ENCODE measurements around the gene PTCH1.

The PTCH1 gene

GRCh38 chr9:95497772-95498171, 19.0 kb downstream of the PTCH1 start:
- no peak for DNase-seq

DNA sequence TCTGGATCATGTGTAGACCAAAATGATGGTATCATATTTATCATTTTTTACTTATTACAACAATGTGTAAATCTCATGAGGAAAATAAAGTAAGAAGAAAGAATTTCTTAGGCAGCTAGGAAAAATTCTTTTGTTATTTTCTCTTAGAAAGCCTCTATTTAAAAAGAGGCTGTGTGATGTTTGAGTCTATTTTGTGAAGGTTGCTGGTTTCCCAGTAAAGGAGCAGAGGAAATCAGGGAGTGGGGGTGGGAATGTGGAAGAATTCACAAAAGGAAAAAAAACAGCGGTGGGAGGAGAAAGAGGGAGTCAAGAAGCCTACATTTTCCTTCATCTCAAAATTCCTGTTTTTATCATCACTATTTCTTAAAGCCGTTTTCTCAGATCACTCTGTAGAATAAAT, 20.1 kb downstream of the PTCH1 start:
- no peak for DNase-seq

DNA sequence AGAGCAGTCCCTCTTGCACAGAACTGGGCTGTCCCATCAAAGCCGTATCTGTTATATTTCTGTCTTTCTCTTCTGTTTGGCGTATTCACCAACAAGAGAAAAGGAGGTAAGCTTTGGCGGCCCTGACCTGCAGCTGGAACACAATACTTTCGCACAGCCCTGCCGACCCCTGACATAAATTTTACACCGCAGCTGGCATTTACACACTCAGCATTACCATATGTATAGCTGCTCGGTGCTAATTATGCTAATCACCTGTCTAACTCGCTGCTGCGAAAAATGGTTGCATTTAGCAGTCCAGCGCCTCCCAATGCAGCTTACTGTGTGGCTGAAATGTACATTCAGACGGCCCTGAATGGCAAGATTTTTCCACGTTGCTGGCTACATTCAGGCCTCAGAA, 20.8 kb downstream of the PTCH1 start:
- DNase-seq, result no peak

- no peak for DNase-seq
Observed at GRCh38 chr9:95495529-95495928, 21.2 kb downstream of the PTCH1 start.

- DNase-seq, result peak; percentile 92
Observed at GRCh38 chr9:95494416-95495371, 22.1 kb downstream of the PTCH1 start.

GRCh38 chr9:95494022-95494415, 22.8 kb downstream of the PTCH1 start:
- peak; percentile 86 for DNase-seq

GRCh38 chr9:95493402-95493801, 23.4 kb downstream of the PTCH1 start:
- DNase-seq, result no peak

- no peak for DNase-seq
Observed at GRCh38 chr9:95491543-95492320, 25.0 kb downstream of the PTCH1 start.

DNA sequence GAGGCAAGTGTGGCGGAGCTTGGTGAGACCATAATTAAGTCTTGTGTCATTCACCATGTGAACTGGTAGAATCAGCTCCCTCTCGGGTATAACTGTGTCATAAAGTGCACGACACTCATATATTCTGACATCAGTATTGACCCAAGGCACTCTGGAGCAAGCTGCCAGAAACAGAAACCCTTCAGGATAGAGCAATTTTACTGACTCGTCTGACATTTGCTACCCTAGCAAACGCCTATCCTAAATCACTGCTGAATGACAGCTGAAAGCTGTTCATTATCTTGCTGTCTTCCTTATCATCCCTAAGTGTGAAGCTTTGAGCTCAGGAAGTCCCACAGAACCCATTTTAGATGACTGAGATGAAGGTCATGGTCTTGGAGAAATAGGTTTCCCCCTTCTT, 27.8 kb downstream of the PTCH1 start:
- DNase-seq, result no peak

DNA sequence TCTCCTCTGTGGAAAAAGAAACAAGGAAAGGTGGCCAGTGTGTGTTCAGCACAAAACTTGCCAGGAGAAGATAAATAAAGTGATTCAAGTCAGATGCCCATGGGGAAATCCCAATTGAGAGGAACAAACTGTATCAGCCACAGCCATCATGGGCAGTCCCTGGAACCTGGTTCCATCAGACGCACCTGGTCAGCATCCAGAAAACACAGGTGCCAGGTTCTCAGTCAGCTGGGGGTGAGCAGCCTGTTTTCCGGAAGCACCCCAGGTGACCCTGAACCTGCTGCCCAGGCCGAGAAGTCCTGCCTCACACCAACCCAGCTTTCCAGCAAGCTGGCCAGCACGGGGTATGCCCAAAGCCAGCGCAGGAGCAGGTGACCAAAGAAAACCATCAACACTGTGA, 30.5 kb downstream of the PTCH1 start:
- no peak for DNase-seq

GRCh38 chr9:95484225-95484624, 32.5 kb downstream of the PTCH1 start:
- no peak for DNase-seq

DNA sequence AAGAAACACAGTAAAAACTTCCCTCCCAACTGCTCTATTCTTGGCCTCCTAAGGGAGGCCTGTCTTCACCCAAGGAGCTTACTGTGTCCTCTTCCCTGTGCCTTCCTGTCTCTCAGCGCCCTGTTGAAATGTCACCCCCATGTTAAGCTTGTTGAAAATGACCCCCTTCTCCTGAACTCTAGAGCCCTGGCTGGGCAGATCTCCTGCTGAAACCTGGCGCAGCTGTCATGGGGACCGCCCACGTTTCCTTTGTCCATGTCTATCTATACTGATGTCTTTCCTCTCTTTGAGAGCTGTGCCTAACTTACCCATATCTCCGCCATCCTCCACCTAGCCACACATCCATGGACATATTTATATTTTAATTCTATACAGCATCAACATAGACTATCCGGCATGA, 33.3 kb downstream of the PTCH1 start:
- no peak for DNase-seq

DNA sequence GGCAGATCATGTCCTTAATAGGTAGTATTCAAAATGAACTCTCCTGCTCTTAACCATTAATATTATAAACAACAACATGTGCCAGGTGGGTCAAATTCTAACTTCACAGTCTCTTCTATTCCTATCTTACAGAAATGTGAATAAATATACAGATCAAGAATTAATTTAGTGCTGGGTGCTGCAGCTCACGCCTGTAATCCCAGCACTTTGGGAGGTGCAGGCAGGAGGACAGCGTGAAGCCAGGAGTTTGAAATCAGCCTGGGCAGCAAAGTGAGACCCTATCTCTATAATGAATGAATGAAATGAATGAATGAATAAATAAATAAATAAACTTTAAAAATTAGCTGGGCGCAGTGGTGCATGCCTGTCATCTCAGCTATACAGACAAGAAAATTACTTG, 34.1 kb downstream of the PTCH1 start:
- DNase-seq, result no peak

DNA sequence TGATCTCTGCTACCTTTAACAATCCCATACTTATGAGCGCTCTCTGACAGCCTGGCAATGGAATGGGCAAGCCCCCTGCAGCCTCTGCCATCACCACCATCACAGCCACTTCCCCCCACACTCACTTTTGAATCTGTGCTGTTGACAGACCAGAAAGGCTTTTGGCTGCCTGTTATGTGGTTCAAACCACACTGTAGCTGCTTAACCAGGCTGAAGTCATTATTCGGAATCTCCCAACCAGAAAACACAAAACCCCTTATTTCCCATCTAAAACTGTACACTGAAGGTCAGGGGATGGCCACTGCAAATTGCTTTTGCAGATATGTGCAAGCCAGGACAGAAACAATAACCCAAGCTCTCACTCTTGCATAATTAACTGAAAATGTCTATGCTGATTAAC, 35.8 kb downstream of the PTCH1 start:
- DNase-seq, result no peak

DNA sequence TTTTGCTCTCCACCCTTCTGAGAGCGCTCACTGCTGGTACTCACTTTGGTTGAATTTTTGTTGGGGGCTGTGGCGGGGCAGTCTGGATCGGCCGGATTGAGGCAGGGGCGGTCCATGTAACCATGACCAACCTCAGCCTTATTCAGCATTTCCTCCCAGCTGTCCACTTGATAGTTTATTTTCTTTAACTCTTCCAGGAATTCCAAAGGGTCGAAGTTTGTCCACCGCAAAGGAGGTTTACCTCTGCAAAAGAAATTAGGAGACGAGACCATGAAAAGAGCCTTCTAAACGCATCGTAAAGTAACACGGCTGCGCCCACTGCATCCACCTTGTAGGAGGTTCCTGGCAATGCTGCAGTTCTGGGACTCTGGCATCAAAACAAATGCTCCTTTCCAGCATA, 36.4 kb downstream of the PTCH1 start:
- DNase-seq, result no peak

GRCh38 chr9:95479330-95479729, 37.4 kb downstream of the PTCH1 start:
- DNase-seq, result no peak

DNA sequence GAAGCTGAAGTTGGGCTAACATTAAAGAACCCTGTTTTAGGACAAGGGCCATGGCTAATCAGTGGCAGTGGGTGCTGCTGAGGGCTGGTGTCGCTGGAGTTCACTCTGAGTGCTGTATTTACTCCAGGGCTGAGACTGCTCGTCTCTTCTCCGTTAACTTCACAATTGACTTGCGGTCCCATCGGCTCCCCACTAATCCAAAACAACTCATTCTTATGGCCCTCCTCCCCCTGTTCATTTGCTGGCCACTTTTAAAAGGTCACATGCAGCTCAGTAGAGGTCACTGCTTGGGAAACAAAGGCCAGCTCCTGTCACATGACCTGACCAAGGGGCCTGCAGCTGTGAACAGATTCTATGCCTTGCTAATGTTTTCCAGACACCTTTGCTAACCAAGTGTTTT, 38.4 kb downstream of the PTCH1 start:
- DNase-seq, result no peak

DNA sequence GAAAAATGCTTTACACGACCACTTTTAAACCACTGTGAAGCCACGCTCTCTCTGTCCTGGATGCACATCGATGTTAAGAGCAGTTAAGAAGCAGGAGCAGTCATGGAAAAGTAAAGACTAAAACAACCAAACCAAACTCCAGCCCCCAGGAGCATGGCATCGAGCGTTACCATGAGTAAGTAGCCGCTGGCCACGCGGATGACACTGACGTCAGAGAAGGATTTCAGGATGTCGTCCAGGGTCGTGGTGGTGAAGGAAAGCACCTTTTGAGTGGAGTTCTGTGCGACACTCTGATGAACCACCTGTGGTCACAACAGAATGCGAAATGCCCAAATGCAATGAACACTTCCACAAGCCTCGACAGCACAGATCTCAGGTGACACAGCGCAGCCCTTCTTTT, 38.9 kb downstream of the PTCH1 start:
- no peak for DNase-seq

GRCh38 chr9:95477441-95477840, 39.3 kb downstream of the PTCH1 start:
- DNase-seq, result no peak

- DNase-seq, result no peak
Observed at GRCh38 chr9:95468791-95469190, 48.0 kb downstream of the PTCH1 start.

- DNase-seq, result no peak
Observed at GRCh38 chr9:95465115-95465514, 51.7 kb downstream of the PTCH1 start.

DNA sequence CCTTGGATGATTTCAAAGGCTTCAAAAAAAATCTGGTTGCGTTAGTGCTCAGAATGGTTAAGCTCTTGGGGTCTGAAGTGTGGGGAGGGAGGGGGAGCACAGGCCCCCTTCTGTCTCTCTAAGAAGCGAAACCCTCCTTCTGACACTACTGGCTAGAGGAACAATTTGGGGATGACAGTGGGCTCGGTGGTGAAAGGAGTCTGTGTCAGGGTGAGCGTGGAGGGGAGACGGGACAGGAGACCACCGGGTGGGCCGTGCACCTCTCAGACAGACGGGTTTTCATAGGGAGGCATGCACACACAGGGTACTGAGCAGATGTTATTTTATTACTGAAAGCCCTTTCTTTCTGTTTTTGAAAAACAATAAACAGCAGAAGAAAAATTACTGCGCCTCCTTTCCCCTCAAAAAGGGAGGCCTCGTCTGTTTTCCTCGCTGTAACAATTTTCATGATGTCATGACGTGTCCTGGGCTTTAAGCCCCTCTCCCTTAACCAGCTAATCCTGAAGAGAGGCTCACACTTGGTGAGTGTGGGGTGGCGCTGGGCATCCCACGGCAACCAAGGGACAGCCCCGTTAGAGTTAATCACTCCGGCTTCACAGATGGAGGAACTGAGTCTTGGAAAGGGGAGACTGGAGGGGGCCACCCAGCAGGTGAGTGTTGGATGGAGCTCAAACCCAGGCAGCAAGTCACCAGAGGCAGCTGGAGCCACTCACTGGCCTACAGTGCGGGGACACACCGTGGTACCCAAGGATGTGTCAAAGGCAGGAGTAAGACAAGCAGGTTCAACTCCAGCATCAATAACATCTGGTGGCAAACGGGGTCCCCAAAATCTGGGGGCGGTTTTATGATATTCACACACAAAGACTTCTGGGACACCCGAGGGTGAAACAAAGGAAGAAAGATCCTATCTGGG, 53.4 kb downstream of the PTCH1 start:
- no peak for DNase-seq

Measured in NCI-H2029 (cell line).